ENCODE data around the gene NUMA1.
A peak's percentile ranks its signal among the peaks of the same experiment; 100 is the strongest.

NUMA1 gene

GRCh38 chr11:72075109-72075508, 5.2 kb downstream of the NUMA1 start:
- Histone ChIP-seq H3K4me3 (ENCODE audit: low read length, poor library complexity, severe bottlenecking) (peak overlapping the region; percentile 43), H3K36me3 (ENCODE audit: insufficient read depth, low read length) (no peaks in the 10 kb centered on the region), H4K20me1 (ENCODE audit: insufficient read depth, low read length, poor library complexity, severe bottlenecking) (peaks cover 57% of the 10 kb centered on the region), H3K9ac (ENCODE audit: low read depth, low read length, poor library complexity, severe bottlenecking) (peak overlapping the region; percentile 61), H3F3A (ENCODE audit: low read depth) (no peaks in the 10 kb centered on the region), H3K9me2 (replicated peaks; ENCODE audit: low read depth, low read length) (no peaks in the 10 kb centered on the region), H3K4me1 (ENCODE audit: insufficient read depth, low read length, poor library complexity, severe bottlenecking) (peaks cover 56% of the 10 kb centered on the region), H3K9me3 (ENCODE audit: insufficient read depth, low read depth, low read length) (no peaks in the 10 kb centered on the region), H3K4me2 (ENCODE audit: low read depth, low read length, poor library complexity, severe bottlenecking) (peak overlapping the region; percentile 69), H3K27me3 (ENCODE audit: insufficient read depth, low read length, poor library complexity, severe bottlenecking) (no peaks in the 10 kb centered on the region), H3K79me2 (ENCODE audit: insufficient read depth, low read length) (peaks cover 98% of the 10 kb centered on the region), H2AFZ (ENCODE audit: low read length) (no peak overlapping the region)
- TF ChIP-seq EZH2phosphoT487 (IDR thresholded peaks at IDR 0.05; ENCODE audit: borderline replicate concordance) = no peak
- peak; percentile 56 for TF ChIP-seq CTCF (conservative IDR thresholded peaks at IDR 0.05; ENCODE audit: low read length)

GRCh38 chr11:72072348-72072747, 8.0 kb downstream of the NUMA1 start:
- no peak overlapping the region for H3K9ac ChIP-seq (ENCODE audit: low read depth, low read length, poor library complexity, severe bottlenecking)
- H3K9me3 ChIP-seq (ENCODE audit: insufficient read depth, low read depth, low read length) = no peaks in the 10 kb centered on the region
- H3K4me3 ChIP-seq (ENCODE audit: low read length, poor library complexity, severe bottlenecking) = peak overlapping the region; percentile 39
- TF ChIP-seq CTCF (conservative IDR thresholded peaks at IDR 0.05; ENCODE audit: low read length) = no peak
- no peak for TF ChIP-seq EZH2phosphoT487 (IDR thresholded peaks at IDR 0.05; ENCODE audit: borderline replicate concordance)
- H3K36me3 ChIP-seq (ENCODE audit: insufficient read depth, low read length) = peaks cover 16% of the 10 kb centered on the region; the same call in 1 of the 2 replicates
- H3K79me2 ChIP-seq (ENCODE audit: insufficient read depth, low read length) = peaks cover 98% of the 10 kb centered on the region
- no peaks in the 10 kb centered on the region for H3K27me3 ChIP-seq (ENCODE audit: insufficient read depth, low read length, poor library complexity, severe bottlenecking)
- H3K9me2 ChIP-seq (replicated peaks; ENCODE audit: low read depth, low read length) = no peaks in the 10 kb centered on the region
- H3K4me1 ChIP-seq (ENCODE audit: insufficient read depth, low read length, poor library complexity, severe bottlenecking) = peaks cover 45% of the 10 kb centered on the region
- H4K20me1 ChIP-seq (ENCODE audit: insufficient read depth, low read length, poor library complexity, severe bottlenecking) = peaks cover 51% of the 10 kb centered on the region
- H2AFZ ChIP-seq (ENCODE audit: low read length) = no peak overlapping the region
- no peaks in the 10 kb centered on the region for H3F3A ChIP-seq (ENCODE audit: low read depth)
- peak overlapping the region; percentile 63 for H3K4me2 ChIP-seq (ENCODE audit: low read depth, low read length, poor library complexity, severe bottlenecking)

- H3K79me2 ChIP-seq (ENCODE audit: insufficient read depth, low read length) = peaks cover 98% of the 10 kb centered on the region
- H3K4me1 ChIP-seq (ENCODE audit: insufficient read depth, low read length, poor library complexity, severe bottlenecking) = peaks cover 36% of the 10 kb centered on the region
- peak overlapping the region; percentile 58 for H3K4me2 ChIP-seq (ENCODE audit: low read depth, low read length, poor library complexity, severe bottlenecking)
- no peaks in the 10 kb centered on the region for H3F3A ChIP-seq (ENCODE audit: low read depth)
- no peak overlapping the region for H3K4me3 ChIP-seq (ENCODE audit: low read length, poor library complexity, severe bottlenecking)
- peaks cover 49% of the 10 kb centered on the region for H4K20me1 ChIP-seq (ENCODE audit: insufficient read depth, low read length, poor library complexity, severe bottlenecking)
- H3K27me3 ChIP-seq (ENCODE audit: insufficient read depth, low read length, poor library complexity, severe bottlenecking) = no peaks in the 10 kb centered on the region
- H3K36me3 ChIP-seq (ENCODE audit: insufficient read depth, low read length) = peaks cover 27% of the 10 kb centered on the region; the same call in 1 of the 2 replicates
- H3K9me2 ChIP-seq (replicated peaks; ENCODE audit: low read depth, low read length) = no peaks in the 10 kb centered on the region
- no peaks in the 10 kb centered on the region for H3K9me3 ChIP-seq (ENCODE audit: insufficient read depth, low read depth, low read length)
- H3K9ac ChIP-seq (ENCODE audit: low read depth, low read length, poor library complexity, severe bottlenecking) = peak overlapping the region; percentile 41
- TF ChIP-seq EZH2phosphoT487 (IDR thresholded peaks at IDR 0.05; ENCODE audit: borderline replicate concordance) (no peak), CTCF (conservative IDR thresholded peaks at IDR 0.05; ENCODE audit: low read length) (no peak)
- no peak overlapping the region for H2AFZ ChIP-seq (ENCODE audit: low read length)
Measured at GRCh38 chr11:72070491-72070890, 9.9 kb downstream of the NUMA1 start.

Data from Loucy (cell line).